HG03175 (cell line): Measurements from ENCODE around the gene SCAI.

Experiments
- ATAC-seq: cut with Tn5 transposase; IDR thresholded peaks from one replicate; pipeline ENCODE4 v1.9.1; 2021; ENCODE audit warnings: mild to moderate bottlenecking, moderate library complexity; ENCODE audit not compliant: unreplicated experiment

The SCAI gene

GRCh38 chr9:124897570-124898460, 245.5 kb downstream of the SCAI start:
- no peak for ATAC-seq

DNA sequence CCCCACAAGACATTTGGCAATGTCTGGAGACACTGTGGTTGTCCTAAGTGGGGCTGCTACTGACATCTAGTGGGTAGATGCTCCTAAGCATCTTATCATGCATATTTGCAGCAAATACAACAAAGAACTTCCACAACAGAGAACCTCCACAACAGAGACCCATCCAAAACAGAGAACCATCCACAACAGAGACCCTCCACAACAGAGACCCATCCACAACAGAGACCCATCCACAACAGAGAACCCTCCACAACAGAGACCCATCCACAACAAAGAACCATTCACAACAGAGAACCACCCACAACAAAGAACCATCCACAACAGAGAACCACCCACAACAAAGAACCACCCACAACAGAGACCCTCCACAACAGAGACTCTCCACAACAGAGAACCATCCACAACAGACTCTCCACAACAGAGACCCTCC, 248.6 kb downstream of the SCAI start:
- ATAC-seq, result no peak

DNA sequence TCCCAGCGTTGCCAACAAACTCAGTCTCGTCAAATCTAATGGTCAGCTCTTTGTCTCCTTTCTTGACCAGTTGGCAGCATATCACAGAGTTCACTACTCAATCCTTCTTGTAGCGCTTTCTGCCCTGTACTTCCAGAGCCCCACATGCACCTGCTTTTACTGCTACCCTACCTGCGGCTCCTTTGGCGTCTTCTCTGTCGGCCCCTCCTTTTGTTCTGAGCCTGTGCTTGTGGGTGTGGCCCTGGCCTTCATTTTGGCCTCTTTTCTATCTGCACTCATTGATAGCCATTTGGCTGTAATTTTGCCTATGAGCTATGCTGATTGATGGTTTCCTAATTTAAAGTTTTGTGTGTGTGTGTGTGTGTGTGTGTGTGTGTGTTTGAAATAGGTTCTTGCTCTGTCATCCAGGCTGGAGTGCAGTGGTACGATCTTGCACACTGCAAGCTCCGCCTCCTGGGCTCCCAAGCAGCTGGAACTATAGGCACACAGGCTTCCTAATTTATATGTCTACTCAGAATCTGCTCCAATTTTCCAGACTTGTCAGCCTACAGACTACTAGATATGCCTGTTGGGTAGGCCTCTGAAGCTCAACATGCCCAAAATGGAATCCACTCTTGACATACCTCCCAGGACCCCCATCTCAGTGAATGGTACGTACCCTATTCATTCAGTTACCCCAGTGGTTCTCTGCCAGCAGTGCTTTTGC, 249.1 kb downstream of the SCAI start:
- ATAC-seq, result no peak
